SH-SY5Y (cell line): ENCODE measurements around the gene SPHKAP.

Source experiments
- GATA2 ChIP-seq: IDR thresholded peaks from 2 replicates; pipeline ENCODE4 v1.6.1; 2011; ENCODE audit warnings: mild to moderate bottlenecking, low read depth, low read length
- GATA3 ChIP-seq: IDR thresholded peaks from 2 replicates; pipeline ENCODE4 v1.6.1; 2011; ENCODE audit warnings: low read depth, mild to moderate bottlenecking, low read length, moderate library complexity

- no peak for TF ChIP-seq GATA3
- no peak for TF ChIP-seq GATA2
These were observed 249.5 kb downstream of the SPHKAP start for GRCh38 chr2:227932001-227932400.
